ENCODE results near the gene RAD9A.

RAD9A gene

DNA sequence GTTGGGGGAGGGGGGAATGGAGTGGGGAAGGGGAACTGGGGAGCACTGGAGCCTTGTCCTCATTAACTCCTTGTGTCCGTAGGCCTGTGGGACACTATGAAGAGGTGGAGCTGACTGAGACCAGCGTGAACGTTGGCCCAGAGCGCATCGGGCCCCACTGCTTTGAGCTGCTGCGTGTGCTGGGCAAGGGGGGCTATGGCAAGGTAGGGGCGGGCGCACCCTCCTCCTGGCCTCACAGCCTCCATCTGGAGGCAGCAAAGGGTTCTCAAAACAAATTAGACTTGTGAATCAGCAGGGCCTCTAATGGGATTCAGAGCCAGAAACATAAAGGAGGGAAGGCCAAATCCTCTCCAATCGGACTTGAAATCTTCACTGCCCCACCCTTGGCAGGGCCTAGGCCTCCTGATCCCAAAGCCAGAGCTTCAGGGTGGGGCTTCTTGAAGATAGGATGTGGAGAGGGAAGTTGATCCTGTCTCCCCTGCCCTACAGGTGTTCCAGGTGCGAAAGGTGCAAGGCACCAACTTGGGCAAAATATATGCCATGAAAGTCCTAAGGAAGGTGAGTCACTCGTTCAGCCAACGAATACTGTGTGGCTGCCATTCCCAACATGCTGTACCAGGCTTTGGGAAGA is 37.4 kb downstream of the RAD9A start:
- DNase-seq: no peak

DNA sequence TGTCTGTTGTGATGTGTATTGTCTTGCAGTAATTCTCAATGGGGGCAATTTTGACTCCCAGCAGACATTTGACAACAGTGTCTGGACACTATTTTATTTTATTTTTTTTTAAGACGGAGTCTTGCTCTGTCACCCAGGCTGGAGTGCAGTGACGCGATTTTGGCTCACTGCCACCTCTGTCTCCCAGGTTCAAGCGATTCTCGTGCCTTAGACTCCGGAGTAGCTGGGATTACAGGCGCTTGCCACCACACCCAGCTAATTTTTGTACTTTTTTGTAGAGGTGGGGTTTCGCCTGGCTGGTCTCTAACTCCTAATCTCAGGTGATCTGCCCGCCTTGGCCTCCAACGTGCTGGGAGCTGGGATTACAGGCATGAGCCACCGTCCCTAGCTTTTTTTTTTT is 37.9 kb downstream of the RAD9A start:
- no peak for DNase-seq

DNA sequence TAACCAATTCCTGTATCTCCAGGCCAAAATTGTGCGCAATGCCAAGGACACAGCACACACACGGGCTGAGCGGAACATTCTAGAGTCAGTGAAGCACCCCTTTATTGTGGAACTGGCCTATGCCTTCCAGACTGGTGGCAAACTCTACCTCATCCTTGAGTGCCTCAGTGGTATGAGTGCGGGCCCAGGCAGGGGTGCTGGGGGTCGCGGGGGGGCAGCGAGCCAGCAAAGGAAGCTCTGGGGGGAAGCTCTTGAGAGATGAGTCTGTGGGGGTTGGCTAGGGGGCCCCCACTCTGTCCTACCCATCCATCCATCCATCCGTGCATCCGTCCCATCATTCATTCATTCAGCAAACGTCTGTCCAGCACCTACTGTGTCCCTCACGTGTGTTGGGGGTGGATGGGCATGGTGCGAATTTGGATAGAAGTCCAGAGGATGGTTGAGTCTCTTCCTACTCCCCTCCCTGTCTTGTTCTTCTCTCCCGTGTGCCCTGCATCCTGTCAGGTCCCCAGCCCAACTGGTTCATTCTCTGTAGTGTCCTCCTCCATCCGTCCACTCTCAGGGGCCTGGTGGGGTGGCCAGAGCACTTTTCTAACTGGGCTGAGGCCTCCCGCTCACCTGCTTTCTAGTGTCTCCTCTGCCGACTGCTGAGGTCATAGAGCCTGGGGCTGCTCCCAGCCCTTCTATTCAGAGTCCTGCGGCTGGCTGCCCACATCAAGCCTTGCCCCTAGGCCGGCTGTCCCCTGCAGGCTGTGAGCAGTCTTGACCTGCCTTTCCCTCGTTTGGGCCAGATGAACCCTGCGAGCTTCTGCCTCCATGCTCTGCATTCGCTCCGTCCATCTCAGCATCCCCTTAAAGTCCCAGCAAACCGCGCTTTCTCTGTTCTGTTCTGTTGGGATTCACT is 39.8 kb downstream of the RAD9A start:
- no peak for DNase-seq

DNA sequence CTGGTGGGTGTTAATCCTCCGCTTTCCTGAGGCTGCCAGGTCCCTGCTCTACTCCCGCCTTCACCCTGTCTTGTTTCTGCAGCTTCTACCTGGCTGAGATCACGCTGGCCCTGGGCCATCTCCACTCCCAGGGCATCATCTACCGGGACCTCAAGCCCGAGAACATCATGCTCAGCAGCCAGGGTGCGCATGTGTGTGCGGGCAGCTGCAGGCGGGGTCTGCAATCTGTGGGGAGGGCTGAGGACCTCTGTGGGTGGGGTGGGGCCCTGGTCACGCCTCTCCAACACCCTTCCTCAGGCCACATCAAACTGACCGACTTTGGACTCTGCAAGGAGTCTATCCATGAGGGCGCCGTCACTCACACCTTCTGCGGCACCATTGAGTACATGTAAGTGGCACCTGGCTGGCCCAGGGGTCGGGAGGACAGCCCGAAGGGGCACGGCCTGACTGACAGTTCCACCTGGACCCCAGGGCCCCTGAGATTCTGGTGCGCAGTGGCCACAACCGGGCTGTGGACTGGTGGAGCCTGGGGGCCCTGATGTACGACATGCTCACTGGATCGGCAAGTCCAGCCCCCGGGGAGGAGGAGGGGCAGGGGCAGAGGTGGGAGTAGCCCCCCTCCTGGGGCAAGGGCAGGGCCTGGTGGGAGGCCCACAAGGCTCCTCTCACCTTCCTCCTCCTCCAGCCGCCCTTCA is 41.0 kb downstream of the RAD9A start:
- no peak for DNase-seq

DNA sequence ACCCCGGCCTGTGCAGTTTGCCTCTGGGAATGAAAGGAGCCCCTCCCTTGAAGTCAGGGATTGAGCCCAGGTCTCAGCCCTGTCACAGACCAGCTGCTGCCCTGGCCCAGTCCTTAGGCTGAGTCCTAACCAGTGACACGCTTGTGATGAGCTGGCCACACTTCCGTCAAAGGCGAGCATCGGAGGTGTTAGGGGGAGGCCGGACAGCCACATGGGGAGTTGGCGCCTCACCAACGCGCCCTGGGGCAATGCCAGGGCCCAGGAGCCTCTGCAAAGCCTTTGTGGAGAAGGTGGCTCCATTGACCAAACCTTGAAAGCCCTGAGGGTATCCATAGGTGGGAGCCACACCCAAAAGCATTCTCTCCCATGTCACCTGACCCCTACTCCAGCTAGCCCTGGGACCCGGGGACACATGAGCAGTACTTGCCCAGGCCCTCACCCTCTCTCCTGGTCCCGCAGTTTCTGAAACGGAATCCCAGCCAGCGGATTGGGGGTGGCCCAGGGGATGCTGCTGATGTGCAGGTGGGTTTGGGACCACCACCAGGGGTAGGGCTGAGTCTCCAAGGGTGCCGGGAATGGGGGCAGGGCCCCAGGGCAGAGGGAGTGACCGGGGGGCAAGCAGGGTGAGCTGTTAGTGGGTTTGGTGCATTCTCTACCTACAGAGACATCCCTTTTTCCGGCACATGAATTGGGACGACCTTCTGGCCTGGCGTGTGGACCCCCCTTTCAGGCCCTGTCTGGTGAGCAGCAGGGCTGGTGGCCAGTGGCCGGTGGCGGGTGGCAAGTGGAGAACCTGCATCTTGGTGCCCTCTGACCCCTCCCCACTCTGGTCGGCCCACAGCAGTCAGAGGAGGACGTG is 42.0 kb downstream of the RAD9A start:
- no peak for DNase-seq

GRCh38 chr11:67434395-67434881 is 42.7 kb downstream of the RAD9A start:
- DNase-seq: no peak

DNA sequence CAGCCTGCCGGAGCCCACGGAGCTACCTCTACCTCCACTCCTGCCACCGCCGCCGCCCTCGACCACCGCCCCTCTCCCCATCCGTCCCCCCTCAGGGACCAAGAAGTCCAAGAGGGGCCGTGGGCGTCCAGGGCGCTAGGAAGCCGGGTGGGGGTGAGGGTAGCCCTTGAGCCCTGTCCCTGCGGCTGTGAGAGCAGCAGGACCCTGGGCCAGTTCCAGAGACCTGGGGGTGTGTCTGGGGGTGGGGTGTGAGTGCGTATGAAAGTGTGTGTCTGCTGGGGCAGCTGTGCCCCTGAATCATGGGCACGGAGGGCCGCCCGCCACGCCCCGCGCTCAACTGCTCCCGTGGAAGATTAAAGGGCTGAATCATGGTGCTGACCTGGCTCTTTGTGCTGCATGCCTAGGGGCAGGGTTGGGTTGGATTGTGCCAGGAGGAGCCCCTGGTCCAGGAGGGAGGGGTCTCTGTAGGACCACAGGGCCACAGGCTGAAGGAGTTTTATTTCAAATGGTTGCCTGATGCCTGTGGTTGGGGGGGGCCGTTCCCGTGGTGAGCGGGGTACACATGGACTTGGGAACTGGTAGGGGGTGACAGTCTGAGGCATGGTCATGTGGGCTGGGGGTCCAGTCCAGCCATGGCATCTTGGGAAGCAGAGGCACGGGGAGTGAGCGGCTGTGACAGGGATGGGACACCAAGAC is 43.4 kb downstream of the RAD9A start:
- no peak for DNase-seq

GRCh38 chr11:67435727-67436458 is 44.1 kb downstream of the RAD9A start:
- DNase-seq: no peak

- DNase-seq: no peak
These were observed 44.8 kb downstream of the RAD9A start for GRCh38 chr11:67436459-67437081.

- no peak for DNase-seq
These were observed 45.5 kb downstream of the RAD9A start, which contains the start of gene PTPRCAP for GRCh38 chr11:67437082-67437808. Gene PTPRCAP, minus strand, starts transcription at chr11:67437682. Its CDS starts 63 bp downstream, at chr11:67437619.

DNA sequence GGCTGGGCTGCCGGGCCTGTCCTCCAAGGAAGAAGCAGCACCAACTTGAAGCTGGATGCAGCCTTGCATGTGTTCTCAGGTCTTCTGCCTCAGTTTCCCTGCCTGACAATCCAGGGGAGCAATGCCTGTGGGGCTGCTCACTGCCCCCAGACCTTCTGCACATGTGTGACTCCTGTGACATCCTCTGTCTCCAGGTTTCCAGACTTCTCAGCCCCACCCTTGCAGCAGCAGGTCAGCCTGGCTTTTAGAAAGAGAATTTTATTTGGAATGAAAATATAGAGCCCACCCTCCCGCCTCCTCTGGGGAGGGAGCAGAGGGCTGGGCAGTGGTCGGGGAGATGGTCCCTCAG is 46.0 kb downstream of the RAD9A start:
- no peak for DNase-seq

- no peak for DNase-seq
These were observed 46.5 kb downstream of the RAD9A start for GRCh38 chr11:67438158-67438902.

DNA sequence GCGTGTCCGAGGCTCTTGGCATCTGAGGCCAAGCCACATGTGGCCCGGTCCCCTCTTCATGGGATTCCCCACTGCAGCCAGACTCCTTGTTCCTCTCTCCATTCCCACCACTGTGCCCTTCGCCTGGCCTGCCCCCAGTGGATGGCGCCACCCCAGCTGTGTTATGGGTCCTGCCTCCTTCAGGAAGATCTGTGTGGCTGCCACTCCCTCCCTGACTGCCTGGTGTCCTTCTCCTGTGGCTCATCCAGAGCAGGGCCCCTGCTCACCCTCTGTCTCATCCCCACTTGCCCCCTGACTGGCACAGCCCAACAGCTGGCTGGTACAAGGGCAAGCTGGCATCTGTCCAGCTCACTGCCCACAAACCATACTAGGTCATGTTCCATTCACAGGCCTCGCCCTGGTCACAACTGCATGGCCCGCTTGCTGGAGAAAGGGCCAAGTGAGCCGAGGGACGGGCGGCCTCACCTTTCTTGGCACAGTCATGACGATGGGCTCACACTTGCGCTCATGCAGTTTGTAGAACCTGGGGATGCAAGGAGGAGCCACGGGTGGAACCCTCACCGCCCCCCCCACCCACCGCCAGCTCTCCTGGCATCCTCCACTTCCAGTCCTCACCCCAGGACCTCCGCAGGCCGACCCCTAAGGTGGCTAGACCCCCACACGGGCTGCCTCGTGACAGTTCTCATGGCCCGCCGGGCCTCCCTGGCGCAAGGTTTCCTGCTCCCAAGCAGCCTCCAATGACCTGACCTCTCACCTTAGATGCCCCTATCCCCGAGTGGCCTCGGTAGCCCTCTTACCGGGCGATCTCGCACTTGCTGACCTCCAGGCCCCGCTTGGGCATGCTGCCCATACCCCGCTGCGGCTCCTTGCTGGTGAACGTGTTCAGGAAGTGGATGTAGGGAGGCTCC is 47.8 kb downstream of the RAD9A start:
- DNase-seq: no peak

DNA sequence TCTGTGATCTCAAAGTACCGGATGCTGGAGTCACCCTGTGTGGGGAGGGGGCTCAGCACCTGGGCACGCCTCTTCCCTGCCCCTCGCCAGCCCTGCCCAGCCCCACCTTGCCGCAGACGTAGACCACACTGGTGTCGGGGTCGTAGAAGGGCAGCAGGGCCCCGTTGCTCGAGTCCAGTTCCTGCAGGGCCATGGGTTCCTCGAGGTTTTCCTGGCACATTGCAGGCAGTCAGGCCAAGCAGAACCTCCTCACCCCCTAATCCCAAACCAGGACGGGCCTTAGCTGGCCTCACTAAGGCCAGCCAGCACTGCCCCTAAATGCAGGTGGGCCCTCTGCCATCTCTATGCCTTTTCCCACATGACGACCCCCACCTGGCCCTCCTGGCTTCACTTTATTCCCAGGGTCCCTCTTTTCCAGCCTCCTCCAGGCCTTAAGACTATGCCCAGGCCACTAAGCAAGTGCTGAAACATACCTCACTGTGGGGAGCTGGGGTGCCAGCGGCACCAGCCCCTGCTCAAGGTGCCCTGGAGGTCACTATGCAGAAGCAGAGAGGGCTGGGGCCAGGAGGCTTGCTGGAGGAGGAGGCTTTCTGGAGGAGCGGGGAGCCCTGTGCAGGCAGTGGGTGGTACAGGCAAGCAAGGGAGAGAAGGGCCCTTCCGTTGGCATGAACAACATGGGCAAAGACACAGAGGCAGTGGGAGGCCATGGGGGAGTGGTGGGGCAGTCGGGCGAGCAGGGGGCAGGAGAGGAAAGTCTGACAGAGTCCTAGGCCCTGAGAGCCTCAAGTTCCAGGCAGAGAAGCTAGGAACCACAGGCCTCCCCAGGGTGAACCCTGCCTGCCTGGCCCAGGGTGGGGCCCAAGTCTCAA is 48.7 kb downstream of the RAD9A start:
- DNase-seq: no peak

DNA sequence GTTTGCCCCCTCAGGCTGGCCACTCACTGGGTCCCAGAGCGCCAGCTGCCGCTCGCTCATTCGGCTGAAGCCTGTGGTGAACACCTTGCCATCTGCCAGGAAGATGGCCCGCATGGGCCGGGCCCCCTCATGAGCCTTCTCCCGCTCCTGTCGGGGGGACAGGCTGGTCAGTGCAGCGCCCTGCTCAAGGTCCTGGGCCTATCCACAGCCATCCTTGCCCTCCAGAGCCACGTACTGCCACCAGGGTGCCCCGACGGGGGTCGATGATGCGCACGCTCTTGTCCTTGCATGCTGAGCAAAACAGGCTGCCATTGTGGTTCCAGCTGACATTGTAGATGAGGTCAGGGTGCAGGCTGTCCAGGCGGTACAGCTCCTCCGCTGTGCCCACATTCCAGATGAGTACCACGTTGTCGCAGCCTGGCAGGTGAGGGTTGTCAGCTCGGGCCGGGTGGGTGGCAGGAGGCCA is 49.3 kb downstream of the RAD9A start:
- no peak for DNase-seq

DNA sequence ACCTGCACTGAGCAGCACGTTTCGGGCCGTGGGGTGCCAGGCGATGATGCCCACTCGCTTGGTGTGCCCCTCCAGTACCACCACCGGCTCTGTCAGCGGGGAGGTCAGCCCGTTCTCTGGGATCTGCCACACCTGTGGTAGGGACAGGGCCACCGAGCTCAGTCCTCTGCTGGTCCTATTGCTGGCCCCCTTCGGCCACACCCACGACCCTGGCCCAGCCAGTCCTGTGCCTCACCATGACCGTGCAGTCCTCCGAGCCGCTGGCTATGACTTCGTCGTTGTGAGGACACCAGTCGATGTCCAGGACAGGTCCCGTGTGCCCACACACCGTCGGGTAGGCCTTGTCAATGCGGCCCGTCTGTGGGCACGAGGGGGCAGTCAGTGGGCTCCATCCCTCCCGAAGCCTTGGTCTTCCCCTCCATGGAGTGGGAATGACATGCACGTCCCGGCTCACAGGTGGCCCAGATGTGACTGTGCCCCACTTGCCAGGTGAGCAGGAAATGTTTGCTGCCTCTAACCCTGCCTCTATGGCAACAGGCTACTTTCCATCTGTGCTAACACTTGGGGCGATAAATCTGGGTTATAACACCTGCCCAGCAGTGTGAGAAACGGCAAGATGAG is 50.1 kb downstream of the RAD9A start:
- DNase-seq: no peak

Data from NCI-H1417 (cell line).